Ovary (tissue), 3 donors: ENCODE measurements around the gene PRAME.

Source experiments
- EP300 ChIP-seq: sonication (generic); formaldehyde crosslinking; IDR thresholded peaks from one replicate; pipeline ENCODE4 v1.6.1; 2017; ENCODE audit warnings: antibody characterized with exemption
- POLR2A ChIP-seq: fragments of 450-650 bp; IDR thresholded peaks from one replicate; pipeline ENCODE4 v1.6.1; 2017; ENCODE audit warnings: antibody characterized with exemption, mild to moderate bottlenecking, moderate library complexity
- TF ChIP-seq, protein P1 (sequence below), 3 donors: fragments of 450-650 bp in 2 of 3; fragments of 200-600 bp in 1 of 3; IDR thresholded peaks; one replicate each; pipeline versions ENCODE4 v1.5.1 to v1.8.0; 2016 to 2022; ENCODE audit warnings: antibody characterized with exemption in 3 of 3, mild to moderate bottlenecking in 1 of 3
- donor health status: DM: no; HTN: no; CAD: no.

DNA sequence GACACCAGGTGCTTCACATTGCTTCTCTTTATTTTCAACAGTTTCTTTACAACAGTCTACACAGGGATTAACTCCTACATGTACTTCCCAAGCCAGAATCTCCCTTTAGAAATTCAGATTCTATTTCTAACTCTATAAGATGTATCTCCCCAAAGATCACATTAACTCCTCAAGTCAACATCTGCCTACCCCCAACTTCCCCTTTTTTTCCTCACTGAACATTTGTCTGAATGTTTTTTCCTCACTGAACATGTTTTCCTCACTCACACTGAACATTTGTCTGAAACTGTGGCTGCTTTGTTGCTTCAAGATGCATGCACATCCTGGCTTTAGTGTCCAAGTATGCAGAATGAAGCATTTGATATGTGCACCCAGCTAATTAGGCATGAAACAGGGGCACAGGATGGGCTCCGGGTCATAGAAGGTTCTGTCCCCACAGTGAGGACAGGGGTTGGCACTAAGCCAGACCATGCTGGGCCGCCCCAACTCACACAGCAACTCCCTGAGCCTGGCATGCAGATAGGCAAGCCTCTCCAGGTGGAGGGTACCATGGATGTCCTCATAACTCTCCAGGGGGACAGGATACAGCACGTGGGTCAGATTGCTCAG, 11.3 kb downstream of the PRAME start:
- TF ChIP-seq, protein P1, sequence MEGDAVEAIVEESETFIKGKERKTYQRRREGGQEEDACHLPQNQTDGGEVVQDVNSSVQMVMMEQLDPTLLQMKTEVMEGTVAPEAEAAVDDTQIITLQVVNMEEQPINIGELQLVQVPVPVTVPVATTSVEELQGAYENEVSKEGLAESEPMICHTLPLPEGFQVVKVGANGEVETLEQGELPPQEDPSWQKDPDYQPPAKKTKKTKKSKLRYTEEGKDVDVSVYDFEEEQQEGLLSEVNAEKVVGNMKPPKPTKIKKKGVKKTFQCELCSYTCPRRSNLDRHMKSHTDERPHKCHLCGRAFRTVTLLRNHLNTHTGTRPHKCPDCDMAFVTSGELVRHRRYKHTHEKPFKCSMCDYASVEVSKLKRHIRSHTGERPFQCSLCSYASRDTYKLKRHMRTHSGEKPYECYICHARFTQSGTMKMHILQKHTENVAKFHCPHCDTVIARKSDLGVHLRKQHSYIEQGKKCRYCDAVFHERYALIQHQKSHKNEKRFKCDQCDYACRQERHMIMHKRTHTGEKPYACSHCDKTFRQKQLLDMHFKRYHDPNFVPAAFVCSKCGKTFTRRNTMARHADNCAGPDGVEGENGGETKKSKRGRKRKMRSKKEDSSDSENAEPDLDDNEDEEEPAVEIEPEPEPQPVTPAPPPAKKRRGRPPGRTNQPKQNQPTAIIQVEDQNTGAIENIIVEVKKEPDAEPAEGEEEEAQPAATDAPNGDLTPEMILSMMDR (IDR thresholded peaks at IDR 0.05) = no peak
- TF ChIP-seq POLR2A (no peak), EP300 (no peak)
